Neural cell (in vitro differentiated cells): ENCODE results near the gene TRPM4.

Experiments used
- EP300 ChIP-seq: fragments of 450-650 bp; conservative IDR thresholded peaks from 2 replicates; pipeline ENCODE4 v1.6.1; 2014; ENCODE audit warnings: antibody characterized with exemption, mild to moderate bottlenecking, moderate library complexity; ENCODE audit not compliant: poor library complexity, severe bottlenecking
- EZH2 ChIP-seq: fragments of 200-600, 300-800 bp; shearing (Covaris generic), sonication (generic); IDR thresholded peaks from 2 replicates; pipeline ENCODE4 v1.6.1; 2014; ENCODE audit warnings: antibody characterized with exemption, low read length, borderline replicate concordance, mild to moderate bottlenecking; ENCODE audit not compliant: insufficient read depth, poor library complexity, severe bottlenecking
- RAD21 ChIP-seq: fragments of 450-650 bp; conservative IDR thresholded peaks from 2 replicates; pipeline ENCODE4 v1.6.1; 2014; ENCODE audit warnings: antibody characterized with exemption, mild to moderate bottlenecking, moderate library complexity
- TF ChIP-seq, protein P1 (sequence below): fragments of 450-650 bp; IDR thresholded peaks from 2 replicates; pipeline ENCODE4 v1.5.1; 2014; ENCODE audit warnings: antibody characterized with exemption, mild to moderate bottlenecking, moderate library complexity; ENCODE audit not compliant: poor library complexity, severe bottlenecking

GRCh38 chr19:49160450-49161189 lies 3.0 kb downstream of the TRPM4 start:
- TF ChIP-seq, protein P1, sequence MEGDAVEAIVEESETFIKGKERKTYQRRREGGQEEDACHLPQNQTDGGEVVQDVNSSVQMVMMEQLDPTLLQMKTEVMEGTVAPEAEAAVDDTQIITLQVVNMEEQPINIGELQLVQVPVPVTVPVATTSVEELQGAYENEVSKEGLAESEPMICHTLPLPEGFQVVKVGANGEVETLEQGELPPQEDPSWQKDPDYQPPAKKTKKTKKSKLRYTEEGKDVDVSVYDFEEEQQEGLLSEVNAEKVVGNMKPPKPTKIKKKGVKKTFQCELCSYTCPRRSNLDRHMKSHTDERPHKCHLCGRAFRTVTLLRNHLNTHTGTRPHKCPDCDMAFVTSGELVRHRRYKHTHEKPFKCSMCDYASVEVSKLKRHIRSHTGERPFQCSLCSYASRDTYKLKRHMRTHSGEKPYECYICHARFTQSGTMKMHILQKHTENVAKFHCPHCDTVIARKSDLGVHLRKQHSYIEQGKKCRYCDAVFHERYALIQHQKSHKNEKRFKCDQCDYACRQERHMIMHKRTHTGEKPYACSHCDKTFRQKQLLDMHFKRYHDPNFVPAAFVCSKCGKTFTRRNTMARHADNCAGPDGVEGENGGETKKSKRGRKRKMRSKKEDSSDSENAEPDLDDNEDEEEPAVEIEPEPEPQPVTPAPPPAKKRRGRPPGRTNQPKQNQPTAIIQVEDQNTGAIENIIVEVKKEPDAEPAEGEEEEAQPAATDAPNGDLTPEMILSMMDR: no peak
- TF ChIP-seq EP300 (no peak), EZH2 (no peak), RAD21 (no peak)
